Measurements from ENCODE around the gene SP140L.
A peak's percentile ranks its signal among the peaks of the same experiment; 100 is the strongest.

Gene SP140L

GRCh38 chr2:230356084-230356483 lies 29.1 kb downstream of the SP140L start:
- no peaks in the 10 kb centered on the region for H3K9me3 ChIP-seq
- TF ChIP-seq, protein P1, sequence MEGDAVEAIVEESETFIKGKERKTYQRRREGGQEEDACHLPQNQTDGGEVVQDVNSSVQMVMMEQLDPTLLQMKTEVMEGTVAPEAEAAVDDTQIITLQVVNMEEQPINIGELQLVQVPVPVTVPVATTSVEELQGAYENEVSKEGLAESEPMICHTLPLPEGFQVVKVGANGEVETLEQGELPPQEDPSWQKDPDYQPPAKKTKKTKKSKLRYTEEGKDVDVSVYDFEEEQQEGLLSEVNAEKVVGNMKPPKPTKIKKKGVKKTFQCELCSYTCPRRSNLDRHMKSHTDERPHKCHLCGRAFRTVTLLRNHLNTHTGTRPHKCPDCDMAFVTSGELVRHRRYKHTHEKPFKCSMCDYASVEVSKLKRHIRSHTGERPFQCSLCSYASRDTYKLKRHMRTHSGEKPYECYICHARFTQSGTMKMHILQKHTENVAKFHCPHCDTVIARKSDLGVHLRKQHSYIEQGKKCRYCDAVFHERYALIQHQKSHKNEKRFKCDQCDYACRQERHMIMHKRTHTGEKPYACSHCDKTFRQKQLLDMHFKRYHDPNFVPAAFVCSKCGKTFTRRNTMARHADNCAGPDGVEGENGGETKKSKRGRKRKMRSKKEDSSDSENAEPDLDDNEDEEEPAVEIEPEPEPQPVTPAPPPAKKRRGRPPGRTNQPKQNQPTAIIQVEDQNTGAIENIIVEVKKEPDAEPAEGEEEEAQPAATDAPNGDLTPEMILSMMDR (IDR thresholded peaks at IDR 0.05), result no peak
- H3K27ac ChIP-seq, result no peak overlapping the region
- no peaks in the 10 kb centered on the region for H3K27me3 ChIP-seq
- peaks cover 10% of the 10 kb centered on the region for H3K36me3 ChIP-seq
- no peaks in the 10 kb centered on the region for H3K4me1 ChIP-seq (ENCODE audit: control insufficient read depth in 1 of 2, insufficient read depth in 1 of 2, low read depth in 1 of 2, low read length in 1 of 2)
- H3K4me3 ChIP-seq (ENCODE audit: low read depth in 1 of 2, low read length in 1 of 2), result no peak overlapping the region

- no peak overlapping the region for H3K27ac ChIP-seq
- H3K27me3 ChIP-seq, result no peaks in the 10 kb centered on the region
- H3K36me3 ChIP-seq, result peaks cover 10% of the 10 kb centered on the region
- H3K4me1 ChIP-seq (ENCODE audit: control insufficient read depth in 1 of 2, insufficient read depth in 1 of 2, low read depth in 1 of 2, low read length in 1 of 2), result peaks cover 12 to 13% of the 10 kb centered on the region in 2 experiments
- H3K9me3 ChIP-seq, result no peaks in the 10 kb centered on the region
- TF ChIP-seq, protein P1 (IDR thresholded peaks at IDR 0.05), result no peak
- no peak overlapping the region for H3K4me3 ChIP-seq (ENCODE audit: low read depth in 1 of 2, low read length in 1 of 2)
Observed at GRCh38 chr2:230358305-230358704, 31.3 kb downstream of the SP140L start.

- H3K27me3 ChIP-seq, result no peaks in the 10 kb centered on the region
- peaks cover 10% of the 10 kb centered on the region for H3K36me3 ChIP-seq
- no peak overlapping the region for H3K4me3 ChIP-seq (ENCODE audit: low read depth in 1 of 2, low read length in 1 of 2)
- no peak overlapping the region for H3K27ac ChIP-seq
- TF ChIP-seq, protein P1 (IDR thresholded peaks at IDR 0.05), result no peak
- H3K4me1 ChIP-seq (ENCODE audit: control insufficient read depth in 1 of 2, insufficient read depth in 1 of 2, low read depth in 1 of 2, low read length in 1 of 2), result peaks cover 12 to 13% of the 10 kb centered on the region in 2 experiments
- H3K9me3 ChIP-seq, result no peaks in the 10 kb centered on the region
Observed at GRCh38 chr2:230360028-230360427, 33.0 kb downstream of the SP140L start.

DNA sequence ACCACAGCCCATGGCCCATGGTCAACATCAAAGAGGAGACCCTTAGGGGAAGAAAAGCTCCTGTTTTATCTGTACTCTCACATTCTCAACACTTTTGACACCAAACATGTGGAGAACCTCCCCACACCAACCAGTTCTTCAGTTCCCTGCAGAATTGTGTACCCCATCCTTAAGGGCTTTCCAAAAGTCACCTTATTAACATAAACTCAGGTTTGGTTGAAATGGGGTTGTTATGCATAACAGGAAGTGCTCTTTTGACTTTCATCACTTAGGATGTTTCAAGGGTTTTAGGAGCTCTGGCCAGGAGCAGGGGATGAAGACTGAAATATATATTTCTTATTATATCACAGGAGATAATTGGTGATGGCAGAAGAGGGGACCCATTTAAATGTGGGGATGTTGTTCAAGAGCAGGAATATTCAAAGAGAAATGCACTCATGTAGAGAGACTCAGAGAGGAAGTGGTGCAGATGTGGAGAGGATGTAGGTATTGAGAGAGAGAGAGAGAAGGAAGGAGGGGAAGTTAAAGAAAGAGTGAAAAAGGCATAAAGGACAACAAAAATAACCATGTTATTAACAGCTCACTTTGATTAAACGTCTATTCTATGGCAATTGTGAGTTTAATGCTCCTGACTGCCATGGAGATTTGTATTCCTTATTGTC lies 35.2 kb downstream of the SP140L start:
- peak overlapping the region; percentile 62 for H3K27ac ChIP-seq
- H3K9me3 ChIP-seq, result no peaks in the 10 kb centered on the region
- H3K36me3 ChIP-seq, result peaks cover 10% of the 10 kb centered on the region
- no peak overlapping the region for H3K4me3 ChIP-seq (ENCODE audit: low read depth in 1 of 2, low read length in 1 of 2)
- TF ChIP-seq, protein P1 (IDR thresholded peaks at IDR 0.05), result no peak
- no peaks in the 10 kb centered on the region for H3K27me3 ChIP-seq
- H3K4me1 ChIP-seq (ENCODE audit: control insufficient read depth in 1 of 2, insufficient read depth in 1 of 2, low read depth in 1 of 2, low read length in 1 of 2), result peaks cover 12 to 13% of the 10 kb centered on the region in 2 experiments

GRCh38 chr2:230382108-230382507 lies 55.1 kb downstream of the SP140L start:
- TF ChIP-seq, protein P1 (IDR thresholded peaks at IDR 0.05), result no peak
- no peaks in the 10 kb centered on the region for H3K9me3 ChIP-seq
- no peak overlapping the region for H3K27ac ChIP-seq
- no peaks in the 10 kb centered on the region for H3K27me3 ChIP-seq
- H3K4me1 ChIP-seq (ENCODE audit: control insufficient read depth in 1 of 2, insufficient read depth in 1 of 2, low read depth in 1 of 2, low read length in 1 of 2), result no peaks in the 10 kb centered on the region
- H3K4me3 ChIP-seq (ENCODE audit: low read depth in 1 of 2, low read length in 1 of 2), result no peak overlapping the region
- H3K36me3 ChIP-seq, result peaks cover 44% of the 10 kb centered on the region
